ENCODE measurements around the gene GJB2. TPM values are rescaled to one million over a fixed set of nuclear protein-coding genes. Genes with fewer than 3 reads are reported as not detected.
A peak's percentile ranks its signal among the peaks of the same experiment; 100 is the strongest.

The GJB2 gene
- total and polyA plus RNA-seq, 10 of the 15 experiments (the other 5 are each of a cell fraction or from before 2014, with no cell fraction given): 0.07 to 0.59 (median 0.31) TPM; not detected in 1

GRCh38 chr13:20174656-20175405, 17.9 kb downstream of the GJB2 start (continued):
- peak; percentile 72 for TF ChIP-seq TCF12 (IDR thresholded peaks at IDR 0.05; ENCODE audit: low read depth, low read length)
- peak; percentile 52; the same call in 1 of the 2 replicates for TF ChIP-seq JUNB (IDR thresholded peaks at IDR 0.05)
- TF ChIP-seq, protein P1, sequence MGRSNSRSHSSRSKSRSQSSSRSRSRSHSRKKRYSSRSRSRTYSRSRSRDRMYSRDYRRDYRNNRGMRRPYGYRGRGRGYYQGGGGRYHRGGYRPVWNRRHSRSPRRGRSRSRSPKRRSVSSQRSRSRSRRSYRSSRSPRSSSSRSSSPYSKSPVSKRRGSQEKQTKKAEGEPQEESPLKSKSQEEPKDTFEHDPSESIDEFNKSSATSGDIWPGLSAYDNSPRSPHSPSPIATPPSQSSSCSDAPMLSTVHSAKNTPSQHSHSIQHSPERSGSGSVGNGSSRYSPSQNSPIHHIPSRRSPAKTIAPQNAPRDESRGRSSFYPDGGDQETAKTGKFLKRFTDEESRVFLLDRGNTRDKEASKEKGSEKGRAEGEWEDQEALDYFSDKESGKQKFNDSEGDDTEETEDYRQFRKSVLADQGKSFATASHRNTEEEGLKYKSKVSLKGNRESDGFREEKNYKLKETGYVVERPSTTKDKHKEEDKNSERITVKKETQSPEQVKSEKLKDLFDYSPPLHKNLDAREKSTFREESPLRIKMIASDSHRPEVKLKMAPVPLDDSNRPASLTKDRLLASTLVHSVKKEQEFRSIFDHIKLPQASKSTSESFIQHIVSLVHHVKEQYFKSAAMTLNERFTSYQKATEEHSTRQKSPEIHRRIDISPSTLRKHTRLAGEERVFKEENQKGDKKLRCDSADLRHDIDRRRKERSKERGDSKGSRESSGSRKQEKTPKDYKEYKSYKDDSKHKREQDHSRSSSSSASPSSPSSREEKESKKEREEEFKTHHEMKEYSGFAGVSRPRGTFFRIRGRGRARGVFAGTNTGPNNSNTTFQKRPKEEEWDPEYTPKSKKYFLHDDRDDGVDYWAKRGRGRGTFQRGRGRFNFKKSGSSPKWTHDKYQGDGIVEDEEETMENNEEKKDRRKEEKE (IDR thresholded peaks at IDR 0.05): no peak
- TF ChIP-seq RUNX3 (IDR thresholded peaks at IDR 0.05; ENCODE audit: low read length): 0 out of 2 replicates have a peak, but pooled peaks have one; percentile 16
- no peak for TF ChIP-seq KDM1A (IDR thresholded peaks at IDR 0.05; ENCODE audit: borderline replicate concordance)
- TF ChIP-seq MTA3 (IDR thresholded peaks at IDR 0.05; ENCODE audit: borderline replicate concordance, low read length): no peak
- peak in 1 of 2 experiments; percentile 19; a peak in 1 of 4 replicates for TF ChIP-seq IKZF2 (IDR thresholded peaks at IDR 0.05)
- peak in 1 of 2 experiments; percentile 58; a peak in 1 of 3 replicates for TF ChIP-seq EGR1 (IDR thresholded peaks at IDR 0.05; ENCODE audit: borderline replicate concordance in 1 of 2, low read depth in 2 of 2, low read length in 2 of 2)
- TF ChIP-seq SMAD5 (IDR thresholded peaks at IDR 0.05; ENCODE audit: low read depth): no peak
- TF ChIP-seq NR2C2 (IDR thresholded peaks at IDR 0.05; ENCODE audit: borderline replicate concordance, control insufficient read depth, insufficient read length, low read depth): no peak
- no peak for TF ChIP-seq SMAD1 (IDR thresholded peaks at IDR 0.05; ENCODE audit: low read depth, partially characterized antibody)
- TF ChIP-seq BACH1 (IDR thresholded peaks at IDR 0.05; ENCODE audit: borderline replicate concordance): peak; percentile 53; the same call in 1 of the 2 replicates
- TF ChIP-seq NFIC (IDR thresholded peaks at IDR 0.05; ENCODE audit: low read depth, low read length): no peak
- TF ChIP-seq MYB (IDR thresholded peaks at IDR 0.05; ENCODE audit: borderline replicate concordance, low read depth, low read length): no peak
- TF ChIP-seq SMARCA5 (IDR thresholded peaks at IDR 0.05): no peak
- no peak for TF ChIP-seq DPF2 (IDR thresholded peaks at IDR 0.05)
- TF ChIP-seq, protein P2, sequence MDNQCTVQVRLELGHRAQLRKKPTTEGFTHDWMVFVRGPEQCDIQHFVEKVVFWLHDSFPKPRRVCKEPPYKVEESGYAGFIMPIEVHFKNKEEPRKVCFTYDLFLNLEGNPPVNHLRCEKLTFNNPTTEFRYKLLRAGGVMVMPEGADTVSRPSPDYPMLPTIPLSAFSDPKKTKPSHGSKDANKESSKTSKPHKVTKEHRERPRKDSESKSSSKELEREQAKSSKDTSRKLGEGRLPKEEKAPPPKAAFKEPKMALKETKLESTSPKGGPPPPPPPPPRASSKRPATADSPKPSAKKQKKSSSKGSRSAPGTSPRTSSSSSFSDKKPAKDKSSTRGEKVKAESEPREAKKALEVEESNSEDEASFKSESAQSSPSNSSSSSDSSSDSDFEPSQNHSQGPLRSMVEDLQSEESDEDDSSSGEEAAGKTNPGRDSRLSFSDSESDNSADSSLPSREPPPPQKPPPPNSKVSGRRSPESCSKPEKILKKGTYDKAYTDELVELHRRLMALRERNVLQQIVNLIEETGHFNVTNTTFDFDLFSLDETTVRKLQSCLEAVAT (IDR thresholded peaks at IDR 0.05): no peak
- 0 out of 2 replicates have a peak, but pooled peaks have one; percentile 24 for TF ChIP-seq ATF2 (IDR thresholded peaks at IDR 0.05; ENCODE audit: low read length)
- TF ChIP-seq LARP7 (IDR thresholded peaks at IDR 0.05): no peak
- TF ChIP-seq MEF2A (IDR thresholded peaks at IDR 0.05; ENCODE audit: insufficient read depth, low read depth, low read length): 0 out of 2 replicates have a peak, but pooled peaks have one; percentile 16
- TF ChIP-seq TARDBP (IDR thresholded peaks at IDR 0.05; ENCODE audit: borderline replicate concordance): no peak
- TF ChIP-seq TCF3 (IDR thresholded peaks at IDR 0.05; ENCODE audit: borderline replicate concordance, insufficient read depth, low read depth, low read length): peak; percentile 75; the same call in 1 of the 2 replicates
- TF ChIP-seq HCFC1 (IDR thresholded peaks at IDR 0.05; ENCODE audit: low read length): no peak
- TF ChIP-seq SRF (IDR thresholded peaks at IDR 0.05; ENCODE audit: low read depth in 2 of 2, low read length in 2 of 2): no peak
- no peak for TF ChIP-seq SREBF2 (IDR thresholded peaks at IDR 0.05; ENCODE audit: low read length)

All from GM12878 (cell line).